HG03103 (cell line): ENCODE data around the gene APELA.
"Not testable (repeated sequence)": the region's sequence is repeated elsewhere in the genome, so short reads cannot be mapped to it uniquely, and the experiment has no call there.

Source experiments
- ATAC-seq: cut with Tn5 transposase; IDR thresholded peaks from one replicate; pipeline ENCODE4 v1.9.1; 2021; ENCODE audit warnings: low read depth; ENCODE audit not compliant: unreplicated experiment

Gene APELA

DNA sequence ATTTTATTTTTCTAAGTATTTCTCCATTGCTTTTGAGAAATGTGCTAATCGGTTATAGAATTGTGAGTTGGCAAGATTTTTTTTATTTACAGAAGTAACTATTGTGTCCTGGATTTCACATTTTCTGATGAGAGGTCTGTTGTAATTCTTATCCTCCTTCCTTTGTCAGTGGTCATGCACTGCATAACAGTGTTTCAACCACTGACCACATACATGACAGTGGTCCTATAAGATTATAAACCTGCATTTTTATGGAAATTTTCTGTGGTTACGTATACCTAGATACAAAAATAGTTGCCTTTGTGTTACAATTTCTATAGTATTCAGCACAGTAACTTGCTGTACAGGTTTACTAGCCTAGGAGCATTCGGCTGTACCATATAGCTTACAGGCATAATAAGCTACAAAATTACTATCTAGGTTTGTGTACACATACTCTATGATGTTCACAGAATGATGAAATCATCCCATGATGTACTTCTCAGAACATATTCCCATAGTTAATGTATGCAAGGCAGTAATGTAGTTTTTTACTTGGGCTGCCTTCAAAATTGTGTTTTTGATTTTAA is 47.8 kb downstream of the APELA start:
- ATAC-seq: no peak

DNA sequence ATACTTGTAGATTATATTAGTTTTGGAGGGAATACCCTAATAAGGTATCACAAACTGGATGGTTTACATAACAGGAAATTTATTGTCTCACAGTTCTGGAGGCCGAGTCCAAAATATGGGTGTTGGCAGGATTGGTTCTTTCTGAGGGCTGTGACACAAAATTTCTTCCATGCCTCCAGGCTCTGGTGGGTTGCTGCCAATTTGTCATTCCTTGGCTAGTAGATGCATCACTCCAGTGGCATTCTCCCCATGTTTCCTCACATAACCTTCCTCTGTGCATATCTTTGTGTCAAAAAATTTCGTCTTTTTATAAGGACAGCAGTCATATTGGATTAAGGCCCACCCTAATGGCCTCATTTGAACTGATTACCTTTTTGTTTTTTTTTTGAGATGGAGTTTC is 49.3 kb downstream of the APELA start:
- no peak for ATAC-seq

DNA sequence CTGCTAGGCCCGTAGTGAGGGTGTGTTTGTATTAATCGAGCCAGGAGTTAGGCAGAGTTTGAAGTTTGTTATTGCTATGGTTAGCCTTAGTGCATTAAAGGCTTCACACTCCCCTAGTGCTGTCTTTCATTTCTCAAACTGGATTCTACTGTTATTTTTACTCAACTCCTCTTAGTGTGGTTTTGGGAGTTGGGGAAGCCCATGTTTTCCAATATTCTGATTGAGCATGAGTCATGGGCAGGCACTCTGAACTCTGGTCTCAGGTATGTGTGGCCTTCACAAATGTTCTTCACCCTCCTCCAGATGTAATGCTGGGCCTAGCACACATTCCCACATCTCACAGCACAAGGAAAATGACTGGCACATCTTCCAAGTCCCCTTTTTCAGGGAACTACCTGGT is 50.1 kb downstream of the APELA start:
- ATAC-seq: not testable (repeated sequence)

DNA sequence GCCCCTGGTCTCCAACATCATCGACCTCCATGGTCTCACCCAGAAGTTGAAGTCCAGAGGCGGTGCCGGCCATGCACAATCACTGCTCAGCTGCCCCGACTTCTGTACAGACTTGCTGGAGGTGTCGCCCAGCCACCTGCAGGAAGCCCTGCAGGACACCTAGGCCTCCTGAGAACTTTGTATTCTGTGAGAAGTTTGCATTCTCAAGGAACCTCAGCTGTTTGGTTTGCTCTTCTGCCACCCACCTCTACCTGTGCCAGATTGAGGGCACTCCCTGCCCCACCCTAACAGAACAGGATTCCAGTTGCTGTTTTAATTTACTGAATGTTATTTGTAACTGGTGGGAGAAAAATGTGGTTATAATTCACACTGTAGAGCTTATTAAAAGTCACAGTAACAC is 53.7 kb downstream of the APELA start:
- no peak for ATAC-seq

DNA sequence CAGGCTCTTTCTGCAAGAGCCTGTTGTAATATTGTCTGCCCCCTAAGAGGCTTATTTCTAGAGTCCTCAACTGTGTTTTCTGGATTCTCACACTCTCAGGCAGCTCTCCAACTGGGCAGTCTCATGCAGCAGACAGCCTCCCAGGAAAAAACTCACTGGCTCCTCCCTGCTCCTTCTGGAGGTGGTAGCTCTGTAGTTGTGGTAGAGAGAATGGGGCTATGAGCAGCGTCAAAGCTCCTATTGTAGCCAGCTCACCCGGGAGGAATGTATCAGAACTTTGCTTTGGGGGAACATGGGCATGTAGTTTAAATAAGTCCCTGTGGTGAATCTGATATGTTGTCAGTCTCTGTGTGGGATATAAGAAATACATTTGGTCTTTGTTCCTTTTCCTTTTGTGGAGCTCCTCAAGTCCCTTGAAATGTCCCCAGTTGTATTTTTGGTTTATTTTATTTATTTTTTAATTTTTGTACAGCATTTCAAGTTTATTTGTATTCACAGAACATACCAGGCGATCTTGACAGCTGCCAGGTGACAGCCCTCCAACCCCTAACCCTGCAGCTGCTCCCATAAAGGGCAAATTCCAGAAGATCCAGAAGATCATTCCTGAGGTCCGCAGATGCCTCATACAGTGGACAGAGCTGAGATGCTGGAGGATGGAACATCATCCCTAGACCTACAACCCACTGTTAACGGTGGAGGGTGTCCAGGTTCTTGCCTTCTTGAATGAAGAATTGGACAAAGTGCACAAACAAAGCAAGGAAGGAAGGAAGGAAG is 54.8 kb downstream of the APELA start:
- ATAC-seq: no peak

DNA sequence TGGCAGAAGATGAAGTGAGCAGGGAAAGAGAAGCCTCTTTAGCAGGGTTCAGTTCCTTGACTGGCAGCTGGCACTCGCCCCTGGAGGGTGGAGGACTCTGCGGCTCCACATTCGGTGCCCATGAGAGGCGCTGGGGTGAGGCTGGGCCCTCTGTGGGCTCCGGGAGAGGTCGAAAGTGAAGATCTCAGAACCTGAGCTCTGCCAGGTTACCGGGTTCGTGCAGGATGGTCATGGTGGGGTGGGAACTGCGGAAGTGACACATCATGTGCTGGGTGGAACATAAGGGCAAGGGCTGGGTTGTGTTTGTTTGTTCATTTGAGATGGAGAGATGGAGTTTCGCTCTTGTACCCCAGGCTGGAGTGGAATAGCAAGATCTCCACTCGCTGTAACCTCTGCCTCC is 56.3 kb downstream of the APELA start:
- no peak for ATAC-seq

DNA sequence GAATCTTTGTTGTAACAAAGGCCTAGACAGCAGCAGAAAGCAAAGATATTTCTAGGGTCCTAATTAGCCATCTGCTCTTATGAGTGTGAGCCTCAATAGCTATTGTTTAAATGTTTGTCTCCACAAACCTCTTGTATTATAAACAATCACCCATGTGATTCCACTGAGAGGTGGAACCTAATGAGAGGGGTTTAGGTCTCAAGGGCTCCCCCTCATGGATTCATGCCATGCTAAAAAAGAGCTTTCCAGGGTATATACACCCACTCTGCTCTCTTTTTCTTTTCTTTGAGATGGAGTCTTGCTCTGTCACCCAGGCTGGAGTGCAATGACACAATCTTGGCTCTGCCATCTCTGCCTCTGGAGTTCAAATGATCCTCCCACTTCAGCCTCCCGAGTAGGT is 58.4 kb downstream of the APELA start:
- peak; percentile 45 for ATAC-seq

DNA sequence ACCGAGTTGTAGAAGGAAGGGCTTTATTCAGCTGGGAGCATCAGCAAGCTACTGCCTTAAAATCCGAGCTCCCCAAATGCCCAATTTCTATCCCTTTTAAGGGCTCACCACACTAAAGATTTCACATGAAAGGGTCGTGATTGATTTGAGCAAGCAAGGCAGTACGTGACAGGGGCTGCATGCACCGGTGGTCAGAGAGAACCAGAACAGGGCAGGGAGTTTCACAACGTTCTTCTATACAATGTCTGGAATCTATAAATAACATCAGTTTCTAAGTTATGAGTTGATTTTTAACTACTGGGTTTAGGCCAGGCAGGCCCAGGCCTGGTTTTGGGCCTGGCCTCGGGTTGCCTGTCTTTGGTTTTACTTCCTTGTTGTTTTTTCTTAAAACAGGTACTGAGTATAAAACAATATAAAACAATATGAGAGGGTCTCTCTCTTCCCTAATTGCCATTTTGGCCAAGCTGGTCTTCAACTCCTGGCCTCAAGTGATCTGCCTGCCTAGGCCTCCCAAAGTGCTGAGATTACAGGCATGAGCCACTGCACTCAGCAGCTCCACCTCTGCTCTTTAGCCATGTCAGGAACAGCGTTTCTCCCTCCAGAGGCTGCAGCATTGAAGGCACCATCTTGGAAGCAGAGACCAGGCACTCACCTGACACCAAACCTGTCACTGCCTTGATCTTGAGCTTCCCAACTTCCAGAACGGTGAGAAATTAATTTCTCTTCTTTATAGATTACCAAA is 59.1 kb downstream of the APELA start:
- peak; percentile 43 for ATAC-seq

DNA sequence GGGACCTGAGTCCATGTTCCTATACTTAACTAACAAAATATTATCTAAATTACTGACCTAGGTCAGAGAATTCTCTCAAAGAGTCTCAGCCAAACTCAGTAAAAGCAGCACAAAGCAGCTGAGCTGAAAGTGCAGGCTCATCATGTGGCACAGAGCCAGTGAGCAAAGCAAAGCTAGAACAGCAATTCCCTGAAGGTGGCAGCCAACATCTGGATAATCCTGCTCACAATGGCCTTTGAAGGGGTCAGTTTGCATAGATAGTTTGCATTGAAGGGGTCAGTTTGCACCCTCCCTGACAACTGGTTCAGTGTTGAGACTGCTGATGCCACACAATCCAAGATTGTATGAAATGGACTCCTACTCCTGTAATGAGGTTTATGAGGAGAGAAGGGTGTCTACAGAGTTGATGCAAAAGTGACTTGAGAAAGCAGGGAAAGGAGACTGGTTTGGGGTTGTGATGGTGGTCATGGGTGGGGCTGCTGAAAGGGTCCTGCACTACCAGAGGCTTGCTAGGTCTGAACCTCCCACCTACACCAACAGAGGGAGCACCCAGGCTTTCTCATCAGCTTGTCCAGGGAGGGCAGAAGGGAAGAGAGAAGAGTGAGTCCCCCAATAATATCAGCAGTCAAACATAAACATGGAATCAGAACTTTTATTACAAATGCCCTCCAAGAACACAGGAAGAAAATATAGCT is 60.7 kb downstream of the APELA start:
- peak; percentile 39 for ATAC-seq

DNA sequence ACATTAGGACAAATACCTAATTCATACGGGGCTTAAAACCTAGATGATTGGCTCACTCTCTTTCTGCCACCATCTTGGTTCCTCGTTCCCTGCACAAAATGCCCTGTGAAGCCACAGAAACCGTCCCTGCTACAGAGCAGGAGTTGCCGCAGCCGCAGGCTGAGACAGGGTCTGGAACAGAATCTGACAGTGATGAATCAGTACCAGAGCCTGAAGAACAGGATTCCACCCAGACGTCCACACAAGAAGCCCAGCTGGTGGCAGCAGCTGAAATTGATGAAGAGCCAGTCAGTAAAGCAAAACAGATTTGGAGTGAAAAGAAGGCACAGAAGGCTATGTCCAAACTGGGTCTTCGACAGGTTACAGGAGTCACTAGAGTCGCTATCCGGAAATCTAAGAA is 66.2 kb downstream of the APELA start:
- ATAC-seq: no peak

DNA sequence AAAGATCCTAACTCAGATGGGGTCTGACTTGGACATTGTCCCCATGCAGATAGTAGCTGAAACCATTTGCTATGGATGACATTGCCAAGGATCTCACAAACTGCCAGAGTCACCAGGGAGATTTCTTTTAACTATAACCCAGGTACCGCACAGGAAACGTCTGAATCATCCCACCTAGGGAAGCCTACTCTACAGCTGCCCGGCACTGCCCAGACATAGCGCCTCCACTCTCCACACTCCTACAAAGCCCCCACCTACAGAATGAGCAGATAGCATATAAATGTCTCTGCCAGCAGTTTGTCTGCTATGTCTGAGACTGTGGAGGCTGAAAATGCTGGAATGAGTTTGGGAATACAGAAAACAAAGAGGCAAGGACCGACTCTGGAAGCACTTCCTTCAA is 68.2 kb downstream of the APELA start:
- no peak for ATAC-seq

DNA sequence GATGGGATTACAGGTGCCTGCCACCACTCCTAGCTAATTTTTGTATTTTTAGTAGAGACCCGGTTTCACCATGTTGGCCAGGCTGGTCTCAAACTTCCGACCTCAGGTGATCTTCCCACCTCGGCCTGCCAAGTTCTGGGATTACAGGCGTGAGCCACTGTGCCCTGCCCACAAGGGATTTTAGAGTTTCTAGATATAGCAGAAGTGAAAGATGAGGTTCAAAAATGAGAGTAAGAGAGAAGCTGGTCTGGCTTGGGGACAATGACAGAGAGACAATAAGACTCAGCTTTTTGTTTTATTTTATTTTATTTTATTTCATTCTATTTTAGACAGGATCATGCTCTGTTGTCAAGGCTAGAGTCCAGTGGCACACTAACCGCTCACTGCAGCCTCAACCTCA is 69.8 kb downstream of the APELA start:
- ATAC-seq: no peak
